ENCODE data around the gene REN. TPM values are rescaled to one million over a fixed set of nuclear protein-coding genes. Genes with fewer than 3 reads are reported as not detected.

The REN gene
- total and polyA plus RNA-seq, 9 of the 15 experiments (the other 6 are each of a cell fraction or from before 2014, with no cell fraction given) = 1.7 to 9.9 (median 3.1) TPM

DNA sequence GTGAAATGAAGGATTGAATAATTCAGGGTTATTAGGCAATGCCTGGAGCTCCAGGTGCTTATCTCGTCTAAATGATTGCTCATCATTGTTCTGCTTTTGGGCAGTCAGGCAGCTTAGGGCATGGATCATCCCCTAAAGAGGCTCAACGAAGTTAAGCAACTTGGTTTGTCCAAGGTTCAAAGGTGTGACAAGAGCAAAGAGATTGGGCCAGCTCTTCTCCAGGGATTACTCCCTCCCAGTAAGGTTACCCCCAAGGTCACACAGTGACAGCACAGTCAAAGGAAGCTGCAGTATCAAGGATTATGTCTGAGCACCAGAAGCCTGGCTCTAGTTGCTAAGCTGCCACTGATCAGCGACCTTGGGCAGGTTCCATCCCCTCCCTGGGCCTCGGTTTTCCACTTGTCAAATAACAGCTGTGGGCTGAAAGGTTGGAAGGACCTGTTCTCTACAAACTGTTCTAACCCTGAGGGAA is 21.1 kb downstream of the REN start:
- Histone ChIP-seq H3K9me3 (replicated peaks; ENCODE audit: control insufficient read depth, insufficient read depth, low read depth, low read length) (no peaks in the 10 kb centered on the region), H3K4me3 (no peak overlapping the region), H2AFZ (ENCODE audit: low read depth, low read length) (no peak overlapping the region), H3K27ac (ENCODE audit: extremely low read depth, low read depth, low read length) (no peak overlapping the region), H4K20me1 (replicated peaks; ENCODE audit: control insufficient read depth, insufficient read depth, low read length) (peaks cover 13% of the 10 kb centered on the region), H3K4me1 (replicated peaks in 1 of 2; ENCODE audit: control insufficient read depth in 2 of 2, insufficient read depth in 2 of 2, low read length in 2 of 2) (no peaks in the 10 kb centered on the region), H3K9me1 (ENCODE audit: control insufficient read depth, insufficient read depth, low read length) (no peaks in the 10 kb centered on the region), H3K27me3 (ENCODE audit: control insufficient read depth in 2 of 2, insufficient read depth in 2 of 2, low read length in 2 of 2) (peaks cover 17 to 42% of the 10 kb centered on the region in 2 experiments; a peak in 4 of 5 replicates), H3K4me2 (ENCODE audit: insufficient read depth, low read length) (no peak overlapping the region), H3K36me3 (ENCODE audit: control insufficient read depth, insufficient read depth, low read length) (no peaks in the 10 kb centered on the region), H3K9ac (ENCODE audit: insufficient read depth in 1 of 2, low read depth in 2 of 2, low read length in 2 of 2) (no peak overlapping the region), H3K79me2 (ENCODE audit: control insufficient read depth, insufficient read depth, low read length) (no peaks in the 10 kb centered on the region)
- TF ChIP-seq ZNF780A (CRISPR knock-in tag; IDR thresholded peaks at IDR 0.05) = no peak
- TF ChIP-seq, protein P1, sequence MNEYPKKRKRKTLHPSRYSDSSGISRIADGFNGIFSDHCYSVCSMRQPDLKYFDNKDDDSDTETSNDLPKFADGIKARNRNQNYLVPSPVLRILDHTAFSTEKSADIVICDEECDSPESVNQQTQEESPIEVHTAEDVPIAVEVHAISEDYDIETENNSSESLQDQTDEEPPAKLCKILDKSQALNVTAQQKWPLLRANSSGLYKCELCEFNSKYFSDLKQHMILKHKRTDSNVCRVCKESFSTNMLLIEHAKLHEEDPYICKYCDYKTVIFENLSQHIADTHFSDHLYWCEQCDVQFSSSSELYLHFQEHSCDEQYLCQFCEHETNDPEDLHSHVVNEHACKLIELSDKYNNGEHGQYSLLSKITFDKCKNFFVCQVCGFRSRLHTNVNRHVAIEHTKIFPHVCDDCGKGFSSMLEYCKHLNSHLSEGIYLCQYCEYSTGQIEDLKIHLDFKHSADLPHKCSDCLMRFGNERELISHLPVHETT (CRISPR knock-in tag; conservative IDR thresholded peaks at IDR 0.05 in 1 of 2, IDR thresholded peaks at IDR 0.05 in 1 of 2) = peak in 1 of 2 experiments; percentile 25; a peak in 1 of 4 replicates
- TF ChIP-seq CBX2 (IDR thresholded peaks at IDR 0.05; ENCODE audit: insufficient read depth, low read length, poor library complexity, severe bottlenecking) = no peak
- peak; percentile 56; the same call in 1 of the 2 replicates for TF ChIP-seq TCF3 (CRISPR knock-in tag; IDR thresholded peaks at IDR 0.05)
- TF ChIP-seq FOSL1 (tag; conservative IDR thresholded peaks at IDR 0.05) = peak; percentile 30; the same call in 1 of the 2 replicates
- no peak for TF ChIP-seq ZNF23 (CRISPR knock-in tag; IDR thresholded peaks at IDR 0.05)
- TF ChIP-seq CEBPG (CRISPR knock-in tag; IDR thresholded peaks at IDR 0.05) = peak; percentile 23; the same call in 1 of the 2 replicates
- peak; percentile 30 to 86 for TF ChIP-seq CEBPG (tag; conservative IDR thresholded peaks at IDR 0.05 in 1 of 2, IDR thresholded peaks at IDR 0.05 in 1 of 2)
- TF ChIP-seq TEAD4 (IDR thresholded peaks at IDR 0.05; ENCODE audit: low read length) = peak; percentile 27; the same call in 1 of the 2 replicates
- no peak for TF ChIP-seq TEAD4 (CRISPR knock-in tag; IDR thresholded peaks at IDR 0.05; ENCODE audit: borderline replicate concordance)
- peak; percentile 77 for TF ChIP-seq CEBPB (tag; IDR thresholded peaks at IDR 0.05)
- TF ChIP-seq CBFA2T3 (IDR thresholded peaks at IDR 0.05) = peak; percentile 33
- TF ChIP-seq, protein P2, sequence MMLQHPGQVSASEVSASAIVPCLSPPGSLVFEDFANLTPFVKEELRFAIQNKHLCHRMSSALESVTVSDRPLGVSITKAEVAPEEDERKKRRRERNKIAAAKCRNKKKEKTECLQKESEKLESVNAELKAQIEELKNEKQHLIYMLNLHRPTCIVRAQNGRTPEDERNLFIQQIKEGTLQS (IDR thresholded peaks at IDR 0.05) = 0 out of 2 replicates have a peak, but pooled peaks have one; percentile 10
- TF ChIP-seq, protein P2 (CRISPR knock-in tag; conservative IDR thresholded peaks at IDR 0.05) = no peak
- POLR2A ChIA-PET = no interaction called here
- FAIRE-seq (no peak), ATAC-seq (no peak), DNase-seq (ENCODE audit: extremely low read depth in 1 of 4, low spot score in 3 of 4) (no peak)
- in situ Hi-C loops (cut with MboI) (no loop called here), intact Hi-C loops (cut with micrococcal nuclease) (no loop called here)
- CTCF ChIA-PET (ENCODE audit: low intra/inter-chr PET ratio) = no interaction called here
- BruUV-seq (replicated peaks) = no TSS peak
- WGBS (ENCODE audit: insufficient coverage, low coverage, missing lambda C conversion rate) = 0% methylated on average over 4 of the region's 4 CpGs

Measured in K562 (cell line).